Occipital lobe (tissue), 2 donors: ENCODE results near the gene SAP30BP. TPM values are rescaled to one million over a fixed set of nuclear protein-coding genes. Genes with fewer than 3 reads are reported as not detected.

ENCODE experiments used
- DNase-seq: peaks from one replicate; lab custom pipeline; 2025; lab: John Stamatoyannopoulos, UW
- total RNA-seq: library from RNA; depleted of rRNA; stranded (reverse); fragments of >200 nt; gene quantifications from one replicate; pipeline ENCODE4 v1.2.3, GENCODE V29; 2014

The SAP30BP gene
- total RNA-seq, 1 donor from 2014 or later, result 34.0 TPM

DNA sequence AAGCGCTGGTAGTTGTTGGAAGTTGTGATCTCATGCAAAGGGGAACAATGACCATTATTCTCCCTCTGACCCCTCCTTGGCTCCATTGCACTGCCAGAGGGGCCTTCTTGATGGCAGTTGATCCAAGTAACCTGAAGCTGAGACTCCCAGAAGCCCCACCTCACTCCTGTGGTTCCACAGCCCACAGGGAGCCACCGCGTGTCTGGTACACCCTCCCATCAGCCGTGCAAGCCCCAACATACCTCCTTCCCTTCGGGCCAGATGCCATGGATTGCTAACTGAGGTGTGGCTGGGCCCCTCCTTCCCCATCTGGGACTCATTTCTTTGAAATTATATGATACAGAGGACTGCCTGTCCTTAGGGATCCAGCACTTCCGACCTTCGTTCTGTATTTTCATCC lies 17.8 kb downstream of the SAP30BP start:
- DNase-seq, result no peak

DNA sequence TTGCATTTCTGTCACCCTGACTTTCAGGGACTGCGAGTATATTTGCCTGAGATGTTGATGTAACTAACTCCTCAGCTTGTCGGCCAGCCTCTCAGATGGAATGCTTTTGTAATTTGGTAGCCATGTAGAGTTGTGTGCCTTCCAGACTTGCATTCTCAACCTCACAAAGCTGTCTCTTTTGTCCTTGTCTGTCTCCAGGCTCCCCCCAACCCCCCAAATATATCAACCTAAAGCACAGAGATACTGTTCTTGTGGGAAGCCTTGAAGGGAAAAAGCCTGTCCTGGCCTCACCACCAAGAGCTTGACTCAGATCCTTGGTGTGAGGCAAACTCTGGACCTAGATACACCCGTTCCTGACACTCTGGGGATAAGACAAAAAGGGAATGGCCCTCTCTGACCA lies 18.4 kb downstream of the SAP30BP start:
- no peak for DNase-seq

DNA sequence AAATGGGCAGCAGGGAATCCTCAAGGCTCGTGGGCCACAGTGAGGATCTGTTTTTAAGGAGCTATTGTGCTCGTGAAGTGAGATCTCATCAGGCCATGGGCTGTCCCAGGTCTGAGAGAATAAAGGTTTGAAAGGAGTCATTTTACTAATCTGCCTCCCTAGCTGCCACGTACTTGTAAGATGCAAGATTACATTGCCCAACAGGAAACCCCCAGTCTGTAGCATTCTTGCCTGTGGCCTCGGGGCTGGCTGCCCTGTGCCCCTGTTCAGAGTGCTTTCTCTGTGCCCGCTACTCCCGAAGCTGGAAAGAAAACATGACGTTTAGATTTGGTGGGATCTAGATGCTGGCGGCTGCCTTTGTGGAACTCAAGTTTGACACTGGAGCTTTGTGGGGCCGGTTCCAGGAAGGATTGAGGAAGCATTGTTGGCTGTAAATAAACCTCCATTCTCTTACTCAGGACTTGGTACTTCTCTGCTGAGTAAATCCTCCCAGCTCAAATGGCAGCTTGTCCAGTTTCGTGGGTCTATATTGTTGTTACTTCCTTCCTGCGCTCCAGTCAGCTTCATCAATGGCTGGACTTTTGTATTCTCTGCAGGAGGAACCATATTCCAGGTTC lies 21.2 kb downstream of the SAP30BP start:
- no peak for DNase-seq

DNA sequence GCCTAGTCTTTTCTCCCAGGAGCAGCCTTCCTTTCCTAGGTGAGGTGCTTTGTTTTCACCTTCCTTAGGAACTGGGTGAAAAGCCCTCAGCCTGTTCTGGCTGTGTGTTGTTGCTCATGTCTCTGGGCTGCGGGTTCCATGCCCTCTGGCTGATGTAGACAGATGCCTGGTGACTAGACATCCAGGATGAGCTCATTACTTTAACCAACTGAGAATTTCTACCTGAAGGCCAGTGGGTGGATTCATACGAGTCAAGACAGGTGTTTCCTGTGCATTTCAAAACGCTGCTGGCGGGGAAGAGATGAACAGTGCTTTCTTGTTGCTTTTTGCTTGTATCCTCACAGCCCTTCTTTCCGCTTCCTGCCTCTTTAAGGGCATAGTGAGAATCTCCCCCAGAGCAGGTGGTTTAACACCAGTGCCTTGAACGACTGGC lies 22.3 kb downstream of the SAP30BP start:
- no peak for DNase-seq

DNA sequence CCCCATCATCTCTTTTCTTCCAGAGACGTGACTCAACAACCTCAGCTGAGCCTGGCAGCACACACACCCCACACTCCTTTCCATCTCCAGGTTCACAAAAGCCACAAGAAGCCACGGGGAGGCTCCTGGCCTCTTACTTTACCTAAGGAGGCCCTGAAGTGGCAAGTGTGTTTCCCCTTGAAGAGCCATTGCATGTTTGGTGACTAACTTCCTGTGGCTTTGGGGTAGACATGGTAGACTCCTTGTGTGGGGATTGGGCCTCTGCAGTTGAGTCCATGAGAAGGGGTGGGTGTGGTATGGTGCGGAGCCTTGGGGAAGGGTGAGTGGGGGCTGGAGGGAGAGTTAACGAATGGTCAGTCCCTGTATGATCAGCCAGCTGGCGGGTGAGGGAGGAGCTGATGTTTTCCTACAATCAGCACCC lies 24.2 kb downstream of the SAP30BP start:
- DNase-seq, result no peak

DNA sequence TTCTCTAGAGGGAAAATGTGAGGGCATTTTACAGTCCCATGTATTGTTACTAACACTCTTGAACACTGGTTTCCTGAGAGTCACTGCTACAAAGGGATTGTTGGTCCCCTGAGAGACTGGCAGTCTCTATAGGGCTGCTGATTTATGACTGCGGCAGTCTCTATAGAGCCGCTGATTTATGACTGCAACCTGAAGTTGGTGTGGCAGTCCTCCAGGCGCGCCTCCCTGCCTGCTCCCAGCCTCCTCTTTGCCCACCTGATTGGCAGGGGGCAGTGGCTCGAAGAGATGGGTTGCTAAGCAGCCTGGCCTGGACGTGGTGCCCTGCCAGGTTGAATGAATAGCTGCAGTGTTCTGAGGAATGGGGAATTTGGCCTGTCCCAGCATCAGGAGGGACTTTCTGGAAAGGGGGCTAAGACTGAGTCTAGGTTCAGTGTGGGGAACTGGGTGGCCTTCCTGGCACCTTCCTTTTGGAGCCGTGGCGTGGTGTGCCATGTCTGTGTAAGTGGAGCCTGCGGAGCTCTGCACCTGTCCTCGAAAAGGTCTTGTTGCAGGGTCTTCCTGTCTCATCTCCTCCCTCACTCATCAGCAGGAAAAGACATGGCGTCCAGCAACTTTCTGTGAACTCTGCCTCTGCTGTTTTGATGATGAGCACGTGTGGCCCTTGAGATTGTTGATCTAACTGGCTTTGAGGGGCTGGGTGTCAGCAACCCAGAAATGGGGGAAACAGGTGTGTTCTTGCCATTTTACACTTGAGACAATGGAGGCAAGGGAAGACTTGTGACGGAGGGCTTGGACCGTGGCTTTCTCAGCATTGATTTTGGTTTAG lies 24.9 kb downstream of the SAP30BP start:
- peak; percentile 27 for DNase-seq

DNA sequence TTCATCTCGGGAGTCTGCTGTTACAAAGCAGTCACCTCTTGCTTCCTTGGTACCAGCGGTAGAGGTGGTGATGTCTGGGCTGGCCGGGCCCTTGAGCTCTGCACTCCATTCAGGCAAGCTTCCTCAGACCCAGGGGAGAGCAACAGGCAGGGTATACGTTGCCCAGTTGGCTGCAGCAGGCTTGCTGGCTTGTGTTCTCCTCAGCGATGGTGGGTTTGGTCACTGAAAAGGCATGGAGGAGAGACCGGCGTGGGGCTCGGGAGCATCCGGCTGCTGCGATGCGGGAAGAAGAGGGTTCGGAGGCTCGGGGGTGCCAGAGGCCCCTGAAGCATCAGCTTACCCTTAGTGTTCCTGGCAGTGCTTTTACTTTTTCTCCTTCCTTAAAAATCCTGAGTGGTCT lies 25.8 kb downstream of the SAP30BP start:
- no peak for DNase-seq

DNA sequence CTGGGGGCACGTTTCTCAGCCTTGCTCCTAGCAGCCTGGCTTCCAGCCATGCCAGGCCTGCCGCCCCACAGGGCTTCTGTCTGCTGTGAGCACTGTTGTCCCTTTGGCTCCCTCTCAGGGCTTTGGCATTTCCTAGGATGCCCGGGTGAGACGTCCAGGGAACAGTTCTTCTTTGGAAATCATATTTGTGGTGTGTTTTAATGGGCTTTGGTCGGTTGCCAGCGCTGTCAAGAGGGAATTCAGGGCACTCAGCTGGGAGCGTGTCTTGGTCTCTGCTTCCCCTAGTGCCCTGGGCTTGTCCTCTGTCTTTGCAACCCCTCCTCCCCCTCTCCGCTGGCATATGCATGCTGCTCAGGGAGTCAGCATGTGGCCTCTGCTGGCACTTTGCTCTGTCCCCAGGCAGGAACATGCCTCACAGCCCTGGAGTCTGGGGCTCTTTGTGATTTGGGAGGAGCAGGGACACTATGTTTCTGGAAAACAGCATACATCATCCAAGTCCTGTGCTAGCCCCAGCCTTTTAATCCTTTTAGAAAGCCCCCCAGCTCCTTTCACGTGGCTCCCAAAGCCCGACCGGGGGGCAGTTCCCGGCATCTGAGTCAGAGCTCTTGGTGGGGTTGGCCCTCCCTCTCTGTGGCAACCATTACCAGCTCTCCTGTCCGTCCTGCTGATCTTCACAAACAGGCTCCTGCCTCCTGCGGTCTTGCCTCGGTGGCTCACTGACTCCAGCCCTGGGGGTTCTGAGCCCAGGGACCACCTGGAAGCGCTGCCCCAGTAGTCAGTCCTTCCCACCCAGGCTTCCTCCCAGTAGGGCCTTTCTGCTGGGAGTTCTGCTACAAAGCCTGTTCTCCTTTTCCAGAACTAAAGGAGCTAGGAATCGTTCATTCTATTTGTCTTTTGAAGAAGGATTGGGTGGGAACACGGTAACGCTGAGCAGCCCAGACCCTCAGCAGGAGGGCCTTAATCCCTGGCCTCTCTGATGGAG lies 26.7 kb downstream of the SAP30BP start:
- peak; percentile 88 for DNase-seq

DNA sequence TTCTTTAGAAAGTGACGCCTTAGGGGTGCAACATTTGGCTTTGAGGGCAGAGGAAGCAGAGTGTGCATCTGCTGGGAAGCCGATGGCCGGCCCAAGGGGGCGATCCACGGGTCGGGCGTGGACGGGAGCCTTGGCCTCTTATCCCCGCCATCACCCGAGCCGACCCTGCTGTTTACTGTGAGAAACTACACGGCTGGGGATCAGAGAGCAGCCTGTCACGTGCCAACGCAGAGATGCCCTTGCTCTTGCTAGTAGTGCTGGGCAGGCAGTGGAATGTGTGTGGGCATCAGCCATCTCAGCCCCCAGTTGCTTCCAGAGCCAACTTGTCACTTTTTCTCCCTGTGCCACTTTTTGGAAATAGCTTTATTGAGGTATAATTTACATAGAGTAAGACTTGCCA lies 27.4 kb downstream of the SAP30BP start:
- no peak for DNase-seq

DNA sequence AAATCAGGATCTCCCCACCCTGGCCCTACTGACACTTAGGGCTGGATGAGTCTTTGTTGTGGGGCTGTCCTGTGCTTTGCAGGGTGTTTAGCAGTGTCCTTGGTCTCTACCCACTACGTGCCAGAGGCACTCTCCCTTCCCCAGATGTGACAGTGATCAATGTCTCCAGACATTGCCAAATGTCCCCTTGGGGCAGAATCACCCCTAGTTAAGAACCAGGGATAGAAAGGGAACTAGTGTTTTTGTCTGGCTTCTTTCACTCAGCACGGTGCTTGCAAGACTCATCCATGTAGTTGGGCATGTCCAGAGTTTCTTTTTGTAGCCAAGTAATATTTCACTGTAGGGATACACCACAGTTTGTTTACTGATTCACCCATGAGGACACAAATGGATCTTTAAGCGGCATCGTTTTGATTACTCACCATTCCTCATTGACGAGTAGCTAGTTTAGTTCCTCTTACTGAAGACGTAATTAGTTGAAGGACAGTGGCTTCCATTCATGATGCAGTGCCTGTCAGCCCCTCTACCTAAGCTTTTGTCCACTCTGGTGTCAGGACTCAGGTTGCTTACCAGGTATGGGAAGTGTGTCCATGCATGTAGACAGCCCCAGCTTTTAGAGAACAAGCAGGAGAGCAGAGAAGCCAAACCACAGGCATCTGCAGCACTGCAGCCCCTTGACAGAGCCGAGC lies 28.1 kb downstream of the SAP30BP start:
- DNase-seq, result no peak

DNA sequence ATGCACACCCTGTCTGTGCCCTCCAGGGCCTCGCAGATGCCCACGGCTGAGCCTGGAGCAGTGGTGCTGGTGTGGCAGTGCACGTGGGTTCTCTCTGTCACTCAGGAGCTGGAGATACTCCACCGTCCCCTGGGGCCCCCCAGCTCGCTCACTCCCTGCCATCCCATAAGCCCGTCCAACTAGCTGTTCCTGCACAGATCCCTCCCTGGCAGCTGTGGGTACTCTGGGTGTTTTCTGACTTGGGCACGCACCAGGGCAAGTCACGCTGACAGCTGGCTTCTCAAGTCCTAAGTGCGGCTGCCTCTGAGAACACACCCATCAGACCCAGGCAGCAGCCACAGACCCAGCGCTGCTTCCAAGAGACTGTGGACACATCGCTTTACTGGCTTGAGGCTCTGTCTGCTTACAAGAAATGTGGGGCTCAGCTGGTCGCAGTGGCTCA lies 28.7 kb downstream of the SAP30BP start:
- peak; percentile 53 for DNase-seq

DNA sequence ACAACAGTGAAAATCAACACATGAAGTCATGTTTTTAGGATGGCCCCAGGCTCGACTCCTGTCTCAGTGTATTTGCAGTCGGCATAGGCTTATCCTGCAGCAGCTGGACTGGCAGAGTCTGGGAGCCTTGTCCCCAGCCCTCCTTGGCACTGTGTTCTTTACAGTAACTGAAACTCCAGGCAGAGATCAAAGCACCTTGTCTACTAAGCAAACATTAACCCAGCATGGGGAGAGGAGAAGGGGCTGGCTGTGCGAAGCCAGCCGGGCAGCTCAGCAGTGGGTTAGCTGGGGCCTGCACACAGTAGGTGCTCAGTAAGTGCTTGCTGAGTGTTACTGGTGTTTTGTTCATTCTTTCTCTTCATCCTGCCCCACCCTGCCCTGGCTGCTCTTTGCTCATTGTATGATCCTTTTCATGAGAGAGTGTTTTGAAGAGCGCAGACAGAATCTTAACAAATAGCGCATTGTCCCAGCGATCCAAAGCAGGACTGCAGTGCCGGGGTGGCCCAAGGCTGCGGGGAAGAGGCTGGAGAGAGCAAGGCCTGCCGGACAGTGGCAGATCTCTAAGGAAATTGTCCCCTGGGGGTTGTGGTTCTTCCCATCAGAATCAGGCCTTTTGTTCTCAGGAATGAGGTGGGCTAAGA lies 30.6 kb downstream of the SAP30BP start:
- peak; percentile 66 for DNase-seq

DNA sequence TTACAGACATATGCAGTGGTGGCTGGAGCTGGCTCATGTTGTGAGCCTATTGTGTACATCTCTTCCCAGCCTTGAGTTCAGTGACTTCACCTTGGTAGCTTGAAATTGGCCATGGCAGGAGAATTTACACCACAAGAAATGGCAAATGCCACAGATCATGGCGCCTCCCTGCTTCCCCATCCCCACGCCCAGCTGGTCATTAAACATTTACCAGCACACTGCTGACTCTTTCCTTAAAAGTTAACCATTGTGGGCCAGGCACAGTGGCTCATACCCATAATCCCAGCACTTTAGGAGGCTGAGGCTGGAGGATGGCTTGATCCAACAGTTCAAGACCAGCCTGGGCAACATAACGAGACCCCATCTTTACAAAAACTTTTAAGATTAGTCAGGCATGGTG lies 31.5 kb downstream of the SAP30BP start:
- DNase-seq, result no peak

DNA sequence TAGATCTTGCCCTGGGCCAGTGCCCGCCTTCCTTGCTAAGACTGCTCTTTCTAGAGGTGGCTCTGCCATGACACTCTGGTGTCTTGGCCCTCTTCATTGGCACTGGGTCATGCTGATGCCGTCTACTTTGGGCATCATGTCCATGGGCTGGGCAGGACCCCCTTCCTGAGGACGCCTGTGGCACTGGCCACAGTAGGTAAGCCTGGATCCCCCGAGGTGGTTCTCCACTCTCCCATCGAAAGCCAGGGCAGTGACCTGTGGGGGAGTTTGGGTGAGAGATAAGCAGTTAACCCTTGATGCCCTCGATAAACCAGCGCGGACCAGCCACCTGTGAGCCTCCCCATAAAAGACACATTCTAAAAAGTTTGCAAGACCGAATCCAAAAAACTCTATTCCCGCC lies 34.1 kb downstream of the SAP30BP start:
- DNase-seq, result no peak

DNA sequence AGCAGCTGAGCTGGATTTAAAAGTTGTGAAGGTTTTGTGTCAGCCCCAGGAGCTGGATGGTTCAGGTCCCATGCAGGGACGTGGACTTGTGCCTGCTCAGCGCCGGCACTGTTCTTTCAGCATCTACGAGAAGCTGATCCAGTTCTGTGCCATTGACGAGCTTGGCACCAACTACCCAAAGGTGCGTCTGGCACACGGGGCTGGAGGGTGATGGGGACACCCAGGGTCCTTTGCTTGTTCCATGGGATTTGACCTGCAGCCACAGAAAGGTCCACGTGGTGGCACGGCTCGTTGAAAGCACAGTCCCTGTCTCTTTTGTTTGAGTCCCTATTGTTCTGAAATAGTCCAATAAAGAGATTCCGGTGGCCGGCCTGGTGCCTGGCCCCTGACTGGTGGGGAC lies 36.1 kb downstream of the SAP30BP start:
- no peak for DNase-seq

DNA sequence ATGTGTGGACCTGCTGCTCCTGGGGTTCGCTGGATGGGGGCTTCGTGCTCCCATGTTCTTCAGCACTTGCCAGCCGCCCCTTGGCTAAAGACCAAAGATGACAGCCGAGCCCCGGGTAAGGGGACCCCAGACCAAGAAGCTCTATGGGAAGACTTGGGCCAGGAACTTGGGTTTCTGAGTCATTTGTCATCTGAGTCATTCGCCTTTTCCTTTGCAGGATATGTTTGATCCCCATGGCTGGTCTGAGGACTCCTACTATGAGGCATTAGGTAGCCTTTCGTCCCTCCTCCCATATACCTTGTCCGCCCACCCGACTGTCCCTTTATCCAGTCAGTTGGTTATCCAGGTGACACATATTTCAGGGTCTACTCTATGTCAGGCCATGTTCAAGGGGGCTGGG lies 36.5 kb downstream of the SAP30BP start:
- DNase-seq, result no peak

DNA sequence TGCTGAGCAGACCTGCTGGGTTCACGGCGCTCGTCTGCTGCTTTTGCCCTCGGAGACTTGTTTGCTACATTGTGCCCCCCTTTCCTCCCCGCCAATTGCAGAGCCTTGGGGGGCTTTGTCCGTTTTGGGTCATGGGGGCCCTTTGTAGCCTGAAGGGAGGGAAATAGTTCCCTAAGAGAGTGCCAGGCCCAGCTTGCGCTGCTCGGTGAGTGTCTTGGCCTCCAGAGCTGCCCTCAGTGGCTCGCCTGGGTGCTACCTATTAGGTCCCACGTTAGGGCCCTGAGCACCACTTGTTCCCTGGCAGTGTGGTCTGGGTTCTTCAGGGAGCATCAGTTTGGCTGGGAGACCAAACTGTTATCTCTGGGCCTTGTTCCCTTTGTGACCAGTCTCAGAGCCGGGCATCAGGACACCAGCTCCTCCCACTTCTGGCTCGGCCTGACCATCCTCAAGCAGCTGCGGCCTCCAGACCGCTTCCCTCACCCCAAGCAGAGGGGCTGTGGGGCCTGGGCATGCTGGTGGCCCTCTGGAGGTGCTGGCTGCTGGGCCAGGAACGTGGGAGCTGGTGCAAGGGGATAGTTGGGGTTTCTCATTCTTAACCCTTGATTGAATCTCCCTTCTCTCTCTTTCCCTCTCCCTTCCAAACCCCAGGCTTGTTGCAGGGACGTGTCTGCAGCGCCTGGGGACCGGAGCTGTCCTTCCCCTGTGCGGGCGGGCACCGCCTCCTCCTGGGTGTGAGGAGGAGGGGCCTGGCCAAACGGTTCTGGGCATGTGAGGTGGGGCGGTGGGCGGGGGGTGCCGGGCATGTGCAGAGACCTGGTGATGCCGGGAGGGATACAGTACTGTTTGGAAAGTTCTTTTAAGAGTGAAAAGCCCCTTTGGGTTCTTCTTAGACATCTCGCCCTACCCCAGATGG lies 38.1 kb downstream of the SAP30BP start:
- no peak for DNase-seq

DNA sequence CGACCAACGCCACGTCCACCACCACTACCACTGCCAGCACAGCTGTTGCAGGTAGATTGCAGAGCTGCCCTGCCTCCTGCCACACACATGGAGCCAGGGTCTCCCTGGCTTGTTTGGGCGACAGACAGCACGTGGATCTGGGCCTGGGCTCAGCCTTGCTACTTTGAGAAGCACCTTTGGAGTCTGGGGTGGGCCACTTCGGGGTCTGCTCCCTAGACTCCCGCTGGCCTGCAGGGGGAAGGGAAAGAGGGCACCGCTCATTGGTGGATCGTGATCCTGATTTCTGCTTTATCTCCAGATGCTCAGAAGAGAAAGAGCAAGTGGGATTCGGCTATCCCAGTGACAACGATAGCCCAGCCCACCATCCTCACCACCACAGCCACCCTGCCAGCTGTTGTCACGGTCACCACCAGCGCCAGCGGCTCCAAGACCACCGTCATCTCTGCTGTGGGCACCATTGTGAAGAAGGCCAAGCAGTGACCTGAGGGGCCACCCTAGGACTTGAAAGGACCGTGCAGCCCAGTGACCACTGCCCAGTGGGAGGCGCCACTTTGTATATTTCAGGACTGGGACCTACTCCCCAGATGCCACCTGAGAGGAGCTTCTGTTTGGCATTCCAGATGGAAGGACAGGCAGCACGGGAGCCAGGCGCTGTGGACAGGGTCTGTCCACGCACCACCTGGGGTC lies 39.0 kb downstream of the SAP30BP start:
- DNase-seq, result no peak

DNA sequence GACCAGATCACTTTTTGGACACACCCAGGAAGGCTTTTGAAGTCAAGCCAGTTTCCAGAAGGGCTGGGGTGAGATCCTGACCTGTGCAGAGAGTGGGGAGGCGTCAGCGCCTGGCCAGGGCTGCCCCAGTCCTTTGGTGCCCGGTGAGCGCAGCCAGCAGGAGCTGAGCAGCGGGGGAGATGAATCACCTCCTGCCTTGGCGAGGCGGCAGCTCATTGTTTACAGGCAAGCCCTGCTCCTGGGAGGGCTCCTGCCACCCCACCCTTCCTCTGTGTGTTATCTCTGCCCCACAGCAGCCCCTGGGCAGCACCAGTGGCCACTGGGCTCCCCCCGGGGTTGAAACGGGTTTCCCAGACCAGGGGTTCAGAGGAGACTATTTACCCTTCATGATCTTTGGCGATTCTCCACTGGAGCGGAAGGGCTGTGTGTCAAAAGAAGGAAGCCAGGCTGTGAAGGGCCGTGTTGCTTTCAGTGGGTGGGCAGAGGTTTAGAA lies 40.0 kb downstream of the SAP30BP start:
- no peak for DNase-seq
